Mesothelial cell of epicardium (in vitro differentiated cells): ENCODE results near the gene RBMS3. TPM values are rescaled to one million over a fixed set of nuclear protein-coding genes. Genes with fewer than 3 reads are reported as not detected.

ENCODE experiments used
- DNase-seq, 2 experiments: peaks; one replicate each; pipeline ENCODE4 v3.0.0; 2021; ENCODE audit warnings: low spot score in 2 of 2; ENCODE audit not compliant: unreplicated experiment in 2 of 2
- H3K27ac Mint-ChIP-seq: 2 replicates; pipeline ENCODE4 v1.8.0; 2021; ENCODE audit warnings: mixed read lengths
- H3K27me3 Mint-ChIP-seq: 2 replicates; pipeline ENCODE4 v1.8.0; 2021; ENCODE audit warnings: low read depth, mixed read lengths
- H3K36me3 Mint-ChIP-seq: 2 replicates; pipeline ENCODE4 v1.8.0; 2021; ENCODE audit warnings: mixed read lengths
- H3K4me1 Mint-ChIP-seq: 2 replicates; pipeline ENCODE4 v1.8.0; 2021; ENCODE audit warnings: mixed read lengths
- H3K4me3 Mint-ChIP-seq: 2 replicates; pipeline ENCODE4 v1.8.0; 2021; ENCODE audit warnings: mild to moderate bottlenecking, moderate library complexity, mixed read lengths
- H3K9me3 Mint-ChIP-seq: 2 replicates; pipeline ENCODE4 v1.8.0; 2021; ENCODE audit warnings: mixed read lengths
- total RNA-seq: library from RNA; stranded (reverse); gene quantifications from 3 replicates; pipeline ENCODE4 v1.2.1, GENCODE V29; 2021
- TF ChIP-seq, protein P1 (sequence below): fragments of 200-600 bp; sonication (generic); IDR thresholded peaks from one replicate; pipeline ENCODE4 v1.5.0; 2021; ENCODE audit warnings: antibody characterized with exemption; ENCODE audit not compliant: unreplicated experiment

The RBMS3 gene
- total RNA-seq, 1 donor from 2014 or later: 42.5 TPM

DNA sequence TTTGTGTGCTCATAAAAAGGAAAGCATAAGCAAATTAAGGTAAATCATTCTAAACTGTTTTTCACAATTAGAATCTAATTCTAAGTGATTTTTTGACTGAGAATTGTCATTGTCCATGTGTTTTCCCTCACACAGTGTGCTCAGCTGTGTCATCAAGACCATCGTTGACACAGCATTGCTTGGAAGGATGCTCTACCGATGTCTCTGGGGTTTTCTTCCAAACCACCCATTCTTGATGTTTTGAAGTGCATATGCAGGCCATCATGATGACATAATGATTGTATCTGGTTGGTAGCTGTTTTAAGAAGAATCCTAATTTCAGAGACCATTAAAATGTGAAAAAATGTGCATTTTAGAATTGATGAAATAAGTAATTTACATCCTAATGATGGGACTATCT lies 347.9 kb downstream of the RBMS3 start:
- H3K4me3 Mint-ChIP-seq: no peak overlapping the region
- no peaks in the 10 kb centered on the region for H3K27me3 Mint-ChIP-seq

DNA sequence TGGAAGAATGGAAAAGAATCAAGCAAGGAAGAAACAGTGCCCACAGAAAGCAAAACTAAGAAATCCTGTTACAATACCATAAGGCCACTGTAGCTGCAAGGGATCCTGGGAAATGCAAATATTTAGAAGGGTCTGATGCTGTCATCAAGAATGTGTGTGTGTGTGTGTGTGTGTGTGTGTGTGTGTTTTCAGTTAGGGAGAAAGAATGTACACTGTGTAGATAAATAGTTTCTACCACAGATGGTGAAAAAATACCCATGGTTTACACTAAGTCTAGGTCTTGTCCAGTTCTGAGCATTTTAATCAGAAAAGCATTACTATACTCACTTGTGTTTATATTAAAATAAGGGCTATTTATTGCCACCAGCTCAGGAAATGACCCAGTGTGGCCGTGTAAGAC lies 355.0 kb downstream of the RBMS3 start:
- Mint-ChIP-seq H3K4me3 (no peak overlapping the region), H3K9me3 (peaks cover 20% of the 10 kb centered on the region), H3K4me1 (peaks cover 33% of the 10 kb centered on the region), H3K27me3 (no peaks in the 10 kb centered on the region), H3K36me3 (peaks cover 15% of the 10 kb centered on the region), H3K27ac (no peak overlapping the region)
- TF ChIP-seq, protein P1, sequence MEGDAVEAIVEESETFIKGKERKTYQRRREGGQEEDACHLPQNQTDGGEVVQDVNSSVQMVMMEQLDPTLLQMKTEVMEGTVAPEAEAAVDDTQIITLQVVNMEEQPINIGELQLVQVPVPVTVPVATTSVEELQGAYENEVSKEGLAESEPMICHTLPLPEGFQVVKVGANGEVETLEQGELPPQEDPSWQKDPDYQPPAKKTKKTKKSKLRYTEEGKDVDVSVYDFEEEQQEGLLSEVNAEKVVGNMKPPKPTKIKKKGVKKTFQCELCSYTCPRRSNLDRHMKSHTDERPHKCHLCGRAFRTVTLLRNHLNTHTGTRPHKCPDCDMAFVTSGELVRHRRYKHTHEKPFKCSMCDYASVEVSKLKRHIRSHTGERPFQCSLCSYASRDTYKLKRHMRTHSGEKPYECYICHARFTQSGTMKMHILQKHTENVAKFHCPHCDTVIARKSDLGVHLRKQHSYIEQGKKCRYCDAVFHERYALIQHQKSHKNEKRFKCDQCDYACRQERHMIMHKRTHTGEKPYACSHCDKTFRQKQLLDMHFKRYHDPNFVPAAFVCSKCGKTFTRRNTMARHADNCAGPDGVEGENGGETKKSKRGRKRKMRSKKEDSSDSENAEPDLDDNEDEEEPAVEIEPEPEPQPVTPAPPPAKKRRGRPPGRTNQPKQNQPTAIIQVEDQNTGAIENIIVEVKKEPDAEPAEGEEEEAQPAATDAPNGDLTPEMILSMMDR: no peak
- DNase-seq: no peak

More for the DNA sequence above, 347.9 kb downstream of the RBMS3 start:
- no peak for DNase-seq
- no peaks in the 10 kb centered on the region for H3K36me3 Mint-ChIP-seq
- TF ChIP-seq, protein P1: no peak
- H3K27ac Mint-ChIP-seq: no peak overlapping the region
- peaks cover 22% of the 10 kb centered on the region for H3K4me1 Mint-ChIP-seq
- H3K9me3 Mint-ChIP-seq: no peaks in the 10 kb centered on the region

DNA sequence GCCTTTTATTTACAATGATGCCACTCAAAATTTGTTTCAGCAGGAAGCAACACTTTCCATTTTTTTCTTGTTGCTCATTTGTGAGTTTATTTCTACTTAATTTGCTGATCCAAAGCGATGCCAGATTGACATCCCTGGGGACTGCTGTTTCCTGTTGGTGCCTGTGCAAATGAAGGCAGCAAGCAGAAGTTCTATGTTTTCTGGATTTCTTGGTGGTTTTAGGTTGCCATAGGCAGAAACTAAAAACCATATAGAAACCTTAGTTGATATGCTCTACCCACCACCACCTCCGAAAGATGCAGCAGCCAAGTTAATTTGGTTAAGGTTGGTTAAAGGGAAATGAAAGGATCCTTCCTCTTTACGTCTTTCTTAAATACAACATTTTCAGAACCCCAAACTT lies 356.2 kb downstream of the RBMS3 start:
- H3K36me3 Mint-ChIP-seq: peaks cover 15% of the 10 kb centered on the region
- H3K27me3 Mint-ChIP-seq: no peaks in the 10 kb centered on the region
- H3K27ac Mint-ChIP-seq: no peak overlapping the region
- TF ChIP-seq, protein P1: no peak
- H3K4me1 Mint-ChIP-seq: peaks cover 28% of the 10 kb centered on the region
- H3K4me3 Mint-ChIP-seq: no peak overlapping the region
- no peak for DNase-seq
- H3K9me3 Mint-ChIP-seq: peaks cover 20% of the 10 kb centered on the region

DNA sequence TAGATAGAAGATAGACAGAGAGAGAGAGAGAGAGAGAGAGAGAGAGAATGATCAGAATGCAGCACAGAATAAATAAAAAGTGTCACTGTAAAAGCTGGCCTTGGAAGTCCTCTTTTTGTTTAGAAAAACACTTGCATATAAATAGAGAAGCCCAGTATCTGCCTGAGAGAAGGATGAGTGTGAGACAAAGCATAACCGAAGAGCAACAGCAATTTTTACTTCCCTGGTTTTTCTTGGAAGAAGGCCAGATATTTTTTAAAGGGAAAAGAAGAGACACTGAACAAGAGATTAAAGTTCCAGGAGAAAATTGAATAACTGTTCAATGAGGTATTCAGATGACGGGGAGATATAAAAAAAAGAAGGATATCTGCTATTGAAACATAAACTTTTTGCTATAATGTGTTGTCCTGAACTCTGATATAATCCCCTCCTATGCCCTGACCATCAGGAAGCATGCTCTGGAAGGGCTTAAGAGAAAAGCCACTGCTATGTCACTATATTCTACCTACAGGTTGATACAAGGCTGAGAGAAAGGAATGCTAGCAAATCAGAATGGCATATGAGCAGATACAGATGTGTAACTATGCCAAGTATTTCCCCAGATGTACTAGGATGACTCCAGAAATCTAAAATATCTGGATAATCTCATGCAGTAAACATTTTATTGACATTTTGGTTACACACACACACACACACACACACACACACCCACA lies 358.9 kb downstream of the RBMS3 start:
- Mint-ChIP-seq H3K9me3 (peaks cover 19% of the 10 kb centered on the region), H3K27me3 (no peaks in the 10 kb centered on the region), H3K27ac (peak overlapping the region; percentile 85), H3K36me3 (peaks cover 15% of the 10 kb centered on the region), H3K4me3 (no peak overlapping the region), H3K4me1 (peaks cover 41% of the 10 kb centered on the region)
- TF ChIP-seq, protein P1: no peak
- DNase-seq: no peak

DNA sequence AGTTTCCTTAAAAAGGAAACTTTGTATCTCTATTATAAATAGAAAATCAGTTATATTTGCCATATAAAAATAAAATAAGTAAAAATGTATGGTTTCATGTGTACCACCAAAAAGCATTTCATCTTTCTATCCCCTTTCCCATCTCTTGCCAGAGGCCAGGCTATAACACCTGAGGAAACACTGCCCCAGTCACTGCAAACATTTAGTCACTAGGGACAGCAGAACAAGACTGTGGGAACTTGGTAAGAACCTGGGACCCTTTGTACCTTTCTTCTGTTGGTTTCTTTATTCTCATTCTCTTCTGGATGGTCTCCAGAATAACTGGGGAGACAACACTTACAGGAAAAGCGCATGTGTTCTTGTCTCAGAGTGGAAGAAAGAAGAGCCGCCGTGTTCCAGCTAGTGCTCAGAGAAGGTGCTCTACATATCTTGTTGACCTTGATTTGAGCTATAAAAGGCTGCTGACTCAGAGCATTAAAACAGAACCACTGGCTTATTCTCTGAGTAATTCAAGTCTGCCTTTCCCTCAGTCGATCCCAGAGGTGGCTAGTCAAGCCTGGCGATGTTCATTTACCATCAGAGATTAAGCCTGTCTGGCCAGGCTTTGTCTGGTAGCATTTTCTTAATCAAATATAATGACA lies 361.6 kb downstream of the RBMS3 start:
- TF ChIP-seq, protein P1: no peak
- Mint-ChIP-seq H3K9me3 (no peaks in the 10 kb centered on the region), H3K4me3 (no peak overlapping the region), H3K4me1 (peaks cover 45% of the 10 kb centered on the region), H3K36me3 (no peaks in the 10 kb centered on the region), H3K27me3 (no peaks in the 10 kb centered on the region), H3K27ac (peak overlapping the region; percentile 63)
- DNase-seq: no peak
